GF-D8 (cell line): Measurements from ENCODE around the gene RNF17.
A peak's percentile ranks its signal among the peaks of the same experiment; 100 is the strongest.

Experiments used
- DNase-seq: peaks from one replicate; lab custom pipeline; 2025; lab: John Stamatoyannopoulos, UW

RNF17 gene

DNA sequence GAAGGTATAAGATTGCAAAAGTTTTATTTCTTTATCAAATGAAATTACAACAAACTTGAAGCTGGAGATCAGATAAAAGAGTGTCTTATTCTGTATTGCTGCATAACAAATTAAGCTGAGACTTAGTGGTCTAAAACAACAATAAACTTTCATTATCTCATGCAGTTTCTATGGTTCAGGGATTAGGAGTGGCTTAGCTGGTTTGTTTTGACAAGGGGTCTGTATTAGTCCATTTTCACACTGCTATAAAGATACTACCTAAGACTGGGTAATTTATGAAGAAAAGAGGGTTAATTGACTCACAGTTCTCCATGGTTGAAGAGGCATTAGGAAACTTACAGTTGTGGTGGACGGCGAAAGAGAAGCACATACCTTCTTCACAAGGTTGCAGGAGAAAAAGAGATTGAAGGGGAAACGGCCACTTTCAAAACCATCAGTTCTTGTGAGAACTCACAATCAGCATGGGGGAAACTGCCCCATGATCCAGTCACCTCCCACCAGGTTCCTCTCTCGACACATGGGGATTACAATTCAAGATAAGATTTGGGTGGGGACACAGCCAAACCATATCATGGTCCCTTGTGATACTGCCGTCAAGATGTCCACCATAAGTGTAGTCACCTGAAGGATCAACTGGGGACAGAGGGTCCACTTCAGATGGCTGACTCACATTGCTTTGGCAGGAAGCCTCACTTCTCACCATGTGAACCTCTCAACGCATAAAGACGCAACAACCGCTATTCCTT, 97.8 kb downstream of the RNF17 start:
- no peak for DNase-seq

DNA sequence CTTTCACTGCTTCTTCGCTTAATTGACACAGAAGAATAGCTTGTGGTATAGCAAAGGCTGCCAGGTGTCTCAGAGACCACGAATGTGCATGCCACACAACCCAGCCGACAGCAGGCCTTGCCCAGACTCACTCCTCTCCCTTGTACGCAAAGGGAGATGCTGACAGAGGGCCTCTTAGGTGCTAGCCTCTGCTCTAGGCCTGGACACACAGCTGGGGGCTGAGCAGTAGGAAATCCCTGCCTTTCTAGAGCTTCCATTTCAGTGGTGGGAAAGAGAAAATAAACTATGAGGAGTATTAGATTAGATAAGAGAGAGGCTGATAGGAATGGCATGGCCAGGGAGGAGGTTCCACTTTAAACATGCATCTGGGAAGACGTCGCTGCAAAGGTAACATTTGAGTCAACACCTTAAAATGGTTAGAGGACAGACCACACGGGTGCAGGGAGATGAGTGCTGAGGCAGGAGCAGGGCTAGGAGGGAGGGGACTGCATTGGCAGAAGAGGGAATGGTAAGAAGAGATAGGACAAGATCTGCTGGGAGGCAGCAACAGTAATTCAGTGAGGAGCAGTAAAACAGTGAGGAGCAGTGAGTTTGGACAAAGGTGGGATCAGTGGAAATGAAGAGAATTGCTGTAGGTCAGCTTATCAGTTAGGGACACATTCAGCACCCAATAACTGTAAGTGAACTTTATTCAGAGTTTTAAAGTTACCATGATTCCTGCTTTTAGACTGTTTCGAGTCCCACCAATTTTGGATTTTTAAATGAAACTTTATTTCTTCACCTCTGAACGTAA, 100.0 kb downstream of the RNF17 start:
- DNase-seq = no peak

DNA sequence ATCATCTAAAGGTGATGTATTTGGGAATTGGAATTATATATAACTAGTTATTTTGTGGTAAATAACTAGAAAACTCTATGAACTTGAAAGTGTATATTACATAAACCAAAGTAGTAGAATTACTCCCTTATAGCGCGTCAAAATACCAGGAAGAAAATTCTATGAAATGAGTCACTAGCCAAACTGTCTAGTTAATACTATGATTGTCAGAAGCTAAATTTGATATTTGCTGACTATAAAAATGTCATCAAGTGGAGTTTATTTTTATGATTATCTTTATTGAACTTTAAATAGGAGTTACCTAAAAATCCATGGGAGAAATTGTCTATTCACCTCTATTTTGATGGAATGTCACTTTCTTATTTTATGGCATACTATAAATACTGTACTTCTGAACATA, 100.6 kb downstream of the RNF17 start:
- no peak for DNase-seq

DNA sequence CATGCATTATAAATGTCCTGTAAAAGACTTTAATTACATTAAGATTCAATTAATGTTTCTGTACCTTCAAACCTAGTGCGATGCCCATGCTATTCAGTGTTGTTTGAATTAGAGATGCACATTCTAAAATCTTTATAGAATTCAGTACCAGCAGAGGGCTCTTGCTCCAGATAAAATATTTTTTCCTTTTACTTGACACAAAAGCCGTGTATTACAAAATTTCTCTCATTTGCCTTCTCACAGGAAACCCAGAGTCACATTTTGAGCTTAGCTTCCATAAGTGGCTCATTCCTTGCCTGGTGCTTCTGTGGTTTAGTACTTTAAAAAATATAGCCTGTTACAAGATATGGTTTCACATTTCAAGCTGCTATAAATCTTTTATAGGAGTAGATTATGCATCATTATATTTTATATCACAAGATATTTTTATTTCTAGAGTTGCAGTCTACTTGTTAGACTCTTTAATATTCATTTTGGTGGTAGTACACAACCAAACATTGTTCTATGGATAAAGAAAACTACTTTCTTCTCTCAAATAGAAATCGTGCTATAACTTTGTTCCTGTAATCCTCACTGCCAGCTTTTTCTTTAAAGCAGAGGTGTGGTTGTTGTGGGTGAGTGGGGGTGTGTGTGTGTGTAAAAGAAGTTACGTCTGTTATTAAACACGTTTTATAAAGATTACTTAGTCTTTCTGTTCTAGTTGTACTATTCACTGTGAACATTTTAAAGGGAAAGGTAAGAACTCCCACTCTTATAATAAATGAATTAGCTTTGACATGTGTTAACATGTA, 101.4 kb downstream of the RNF17 start:
- peak; percentile 24 for DNase-seq

DNA sequence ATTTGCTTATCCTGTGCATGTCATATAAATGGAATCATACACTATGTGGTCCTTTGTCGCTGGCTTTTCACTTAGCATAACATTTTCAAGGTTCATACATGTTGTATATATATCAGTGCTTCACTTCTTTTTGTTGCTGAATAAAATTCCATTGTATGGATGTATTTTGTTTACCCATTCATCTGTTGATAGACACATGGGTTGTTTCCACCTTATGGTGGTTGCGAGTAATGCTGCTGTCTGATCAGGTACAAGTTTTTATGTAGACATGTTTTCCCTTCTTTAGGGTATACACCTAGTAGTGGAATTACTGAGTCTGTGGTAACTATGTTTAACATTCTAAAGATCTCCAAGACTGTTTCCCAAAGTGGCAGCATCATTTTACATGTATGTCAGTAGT, 102.5 kb downstream of the RNF17 start:
- no peak for DNase-seq

DNA sequence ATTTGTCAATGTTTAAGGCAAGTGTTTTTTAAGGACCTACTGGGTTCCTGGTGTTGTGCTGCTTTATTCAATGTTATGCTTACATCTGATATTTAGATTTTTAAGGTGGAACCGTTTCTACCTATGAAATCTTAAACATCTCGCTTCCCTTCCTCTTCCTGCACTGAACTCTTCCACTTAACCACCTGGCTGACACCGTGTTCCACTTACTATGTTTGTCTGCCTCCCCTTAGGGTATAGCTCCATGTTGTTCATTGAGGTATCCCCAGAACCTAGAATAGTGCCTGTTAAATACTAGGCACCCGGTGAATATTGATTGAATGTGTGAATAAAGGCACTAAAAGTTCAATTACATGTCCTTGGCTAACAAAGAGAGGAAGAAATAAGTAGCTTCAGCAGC, 104.9 kb downstream of the RNF17 start:
- DNase-seq = no peak

DNA sequence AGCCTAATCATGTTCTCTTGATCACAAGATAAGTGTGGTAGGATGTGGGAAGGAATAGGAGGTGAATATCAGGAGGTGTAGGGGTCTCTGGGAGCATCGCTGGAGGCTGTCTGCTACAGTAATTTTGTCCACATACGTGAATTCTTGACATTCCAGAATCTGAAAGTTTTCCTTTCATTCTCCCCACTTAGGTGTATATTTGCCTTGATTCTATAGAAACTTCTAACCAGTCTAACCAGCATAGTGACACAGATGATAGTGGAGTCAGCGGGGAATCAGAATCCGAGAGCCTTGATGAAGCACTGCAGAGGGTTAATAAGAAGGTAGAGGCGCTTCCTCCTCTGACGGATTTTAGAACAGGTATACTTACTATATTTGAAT, 106.4 kb downstream of the RNF17 start:
- no peak for DNase-seq

DNA sequence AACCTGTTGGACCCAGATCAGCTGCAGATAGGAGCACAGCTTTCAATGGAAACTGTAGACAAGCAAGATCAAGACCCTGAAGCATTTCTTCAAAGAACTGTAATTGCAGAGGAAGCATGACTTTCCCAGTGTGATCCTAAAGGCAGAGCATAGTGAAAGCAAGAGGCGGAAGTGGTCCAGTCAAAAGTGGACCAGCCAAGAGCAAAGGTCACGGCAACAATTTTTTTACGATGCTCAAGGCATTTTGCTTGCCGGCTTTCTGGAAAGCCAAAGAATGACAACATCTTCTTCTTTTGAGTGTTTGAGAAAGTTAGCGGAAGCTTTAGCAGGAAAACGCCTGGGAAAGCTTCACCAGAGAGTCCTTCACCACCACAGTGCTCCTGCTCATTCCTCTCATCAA, 111.6 kb downstream of the RNF17 start:
- DNase-seq = no peak

DNA sequence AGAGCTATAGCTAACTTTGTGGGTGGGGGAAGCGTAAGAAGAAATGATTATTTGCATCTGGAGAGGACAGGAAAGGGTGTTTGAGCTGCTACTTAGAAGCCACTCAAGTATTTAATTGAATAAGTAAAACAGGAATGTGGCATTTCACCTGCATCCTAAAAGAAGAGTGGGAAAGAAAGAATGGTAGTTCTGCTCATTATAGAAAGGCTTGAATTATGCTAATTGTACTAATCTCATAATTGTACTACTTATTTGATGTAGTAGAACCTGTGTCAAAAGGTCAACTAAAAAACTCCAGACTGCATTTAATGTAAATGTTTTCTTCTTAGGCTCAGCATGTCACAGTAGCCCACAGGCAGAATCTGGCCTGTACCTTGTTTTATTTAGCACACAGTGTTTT, 113.6 kb downstream of the RNF17 start:
- no peak for DNase-seq

DNA sequence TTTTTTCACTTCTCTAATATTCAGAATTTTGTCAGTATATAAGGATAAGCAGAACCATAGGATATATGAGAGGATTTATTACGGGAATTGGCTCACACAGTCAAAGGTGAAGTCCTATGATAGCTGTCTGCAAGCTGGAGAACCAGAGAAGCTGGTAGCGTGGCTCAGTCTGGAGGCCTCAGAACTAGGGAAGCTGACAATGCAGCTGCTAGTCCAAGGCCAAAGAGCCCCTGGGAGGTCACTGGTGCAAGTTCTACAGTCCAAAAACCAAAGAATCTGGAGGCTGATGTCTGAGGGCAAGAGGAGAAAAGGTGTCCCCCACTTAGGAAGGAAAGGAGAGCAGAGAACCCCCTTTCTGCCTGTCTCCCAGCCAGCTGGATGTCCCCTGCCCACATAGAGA, 114.4 kb downstream of the RNF17 start:
- no peak for DNase-seq

DNA sequence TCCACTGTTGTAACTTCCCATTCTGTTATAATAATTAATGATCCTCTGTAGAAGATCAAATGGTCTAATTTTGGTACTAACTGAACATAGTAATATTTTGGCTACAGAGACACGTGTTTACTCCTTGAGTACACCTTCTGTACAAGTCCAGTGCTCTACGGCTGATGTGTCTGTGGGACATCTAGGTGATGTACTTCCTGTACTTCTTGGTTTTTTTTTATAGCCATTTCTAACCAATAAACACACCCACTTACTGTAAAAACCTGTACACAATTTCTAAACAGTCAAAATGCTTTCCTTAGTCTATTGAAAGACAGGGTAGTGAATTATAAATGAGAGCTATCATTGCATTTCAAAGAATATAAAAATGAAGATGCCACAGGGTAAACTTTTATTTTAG, 118.7 kb downstream of the RNF17 start:
- DNase-seq = no peak

DNA sequence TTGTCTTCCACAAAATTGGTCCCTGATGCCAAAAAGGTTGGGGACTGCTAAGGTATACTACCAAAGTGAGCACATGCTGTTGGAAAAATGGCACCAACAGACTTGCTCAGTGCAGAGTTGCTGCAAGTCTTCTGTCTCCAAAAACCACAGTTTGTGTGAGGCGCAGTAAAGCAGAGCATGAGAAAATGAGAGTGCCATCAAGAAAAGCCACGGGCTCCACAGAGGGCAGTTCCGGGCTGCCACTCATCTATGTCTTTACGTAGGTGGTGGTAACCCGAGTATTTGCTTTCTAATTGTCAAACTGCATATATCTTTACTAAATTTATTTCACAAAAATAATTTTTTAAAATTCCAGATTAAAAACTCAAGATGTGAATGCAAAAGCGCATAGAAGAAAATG, 123.8 kb downstream of the RNF17 start:
- DNase-seq = no peak

DNA sequence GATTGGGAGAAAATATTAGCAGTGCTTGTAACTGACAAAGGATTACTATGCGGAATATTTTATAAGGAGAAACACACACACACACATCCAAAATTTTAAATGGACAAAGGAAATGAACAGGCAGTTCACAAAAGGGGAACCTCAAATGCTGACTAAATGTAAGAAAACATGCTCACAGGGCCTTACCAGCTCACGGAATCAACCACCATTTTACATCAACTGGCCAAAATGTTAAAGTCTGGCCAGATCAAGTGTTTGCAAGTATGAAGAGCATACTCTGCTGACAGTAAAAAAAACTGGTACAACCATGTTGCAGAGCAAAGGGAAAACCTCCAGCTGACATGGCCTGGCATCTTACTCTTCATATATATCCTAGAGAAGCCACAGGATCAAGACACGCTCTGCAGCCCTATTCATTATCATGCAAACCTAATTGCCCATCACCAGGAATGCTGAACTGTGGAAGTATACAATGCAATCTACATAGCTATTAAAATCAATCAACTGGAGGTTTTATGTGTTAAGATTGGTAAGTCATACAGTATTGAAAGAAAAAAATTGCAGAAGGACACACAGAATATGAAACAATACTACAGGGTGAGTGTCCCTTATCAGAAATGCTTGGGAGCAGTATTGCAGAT, 124.4 kb downstream of the RNF17 start:
- no peak for DNase-seq

DNA sequence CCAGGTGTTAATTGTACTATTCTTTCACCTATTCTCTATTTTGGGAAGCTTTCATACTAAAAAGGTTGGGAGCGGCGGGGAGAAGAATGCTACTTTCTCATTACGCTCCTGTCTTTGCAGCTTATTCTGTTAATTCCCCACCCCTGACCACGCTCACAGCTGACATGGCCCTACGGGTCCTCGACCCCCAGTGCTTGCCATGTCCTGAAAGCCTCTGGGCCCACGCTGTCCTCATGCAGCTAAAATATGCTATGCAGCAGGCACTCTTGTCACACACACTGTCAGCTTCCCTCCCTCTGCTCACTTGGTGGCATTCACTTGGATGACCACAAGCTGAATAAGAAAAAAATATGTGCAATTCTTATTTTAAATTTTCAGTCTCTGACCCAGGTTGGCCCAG, 126.3 kb downstream of the RNF17 start:
- DNase-seq = no peak

DNA sequence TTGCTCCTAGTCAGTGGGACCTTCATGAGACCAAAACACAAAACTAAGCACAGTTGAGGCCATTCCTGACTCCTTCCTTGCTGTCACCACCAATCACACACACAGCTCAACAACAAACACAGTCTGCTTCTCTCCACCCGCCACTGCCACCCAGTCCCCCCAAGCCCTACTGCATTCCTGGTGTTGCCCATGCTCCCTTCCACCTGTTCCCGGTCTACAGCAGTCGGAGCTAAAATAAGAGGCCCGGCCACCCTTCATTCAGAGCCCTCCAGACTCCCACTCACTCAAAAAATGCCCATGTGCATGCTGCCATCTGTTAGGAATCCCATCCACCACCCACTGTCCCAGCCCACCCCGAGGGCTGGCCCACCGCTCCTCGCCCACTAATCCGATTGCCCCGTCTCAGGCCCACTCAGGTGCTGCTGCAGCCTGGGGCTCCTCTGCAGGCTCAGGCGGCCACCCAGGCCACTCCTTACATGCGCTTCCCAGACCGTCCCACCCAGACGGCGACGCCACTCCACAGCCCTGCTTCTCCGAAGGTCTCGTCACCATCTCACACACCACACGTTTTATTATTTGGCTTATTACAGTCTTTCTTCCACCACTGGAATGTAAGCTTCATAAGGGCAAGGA, 127.6 kb downstream of the RNF17 start:
- DNase-seq = no peak

DNA sequence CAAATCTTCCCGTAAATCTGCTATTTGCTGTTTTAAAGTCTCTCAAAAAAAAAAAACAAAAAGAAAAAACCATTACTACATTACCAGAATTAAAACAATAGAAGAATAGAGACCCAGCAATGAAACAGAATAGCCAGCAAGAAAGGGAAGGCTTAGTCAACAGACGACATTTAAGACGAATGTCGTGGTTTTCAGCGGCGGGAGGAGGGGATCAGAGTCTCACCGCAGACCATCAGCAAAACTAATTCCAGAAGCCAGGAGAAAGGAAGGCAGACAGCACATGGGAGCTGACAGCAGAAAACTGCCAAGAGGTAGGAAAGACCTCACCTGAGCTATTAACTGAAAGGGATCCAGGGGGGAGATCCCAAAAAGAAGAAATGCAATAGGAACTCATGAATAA, 128.9 kb downstream of the RNF17 start:
- DNase-seq = no peak

DNA sequence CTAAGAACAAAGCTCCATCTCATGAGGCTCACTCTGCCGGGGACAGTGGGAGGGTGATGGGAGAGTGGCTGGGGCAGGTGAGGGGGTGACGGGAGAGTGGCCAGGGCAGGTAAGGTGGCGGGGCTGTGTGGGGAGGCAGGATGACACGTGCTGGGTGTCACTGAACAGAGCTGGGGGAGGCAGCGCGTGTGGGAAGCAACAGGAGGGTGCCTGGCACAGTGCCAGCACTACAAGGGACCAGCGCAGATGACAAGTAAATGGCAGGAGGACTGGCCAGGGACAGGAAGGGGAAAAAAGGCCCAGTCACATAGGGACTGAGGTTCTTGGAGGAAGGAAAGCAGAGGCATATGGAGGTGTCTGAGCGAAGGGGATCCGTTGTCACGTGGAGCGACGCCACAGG, 129.9 kb downstream of the RNF17 start:
- DNase-seq = no peak

DNA sequence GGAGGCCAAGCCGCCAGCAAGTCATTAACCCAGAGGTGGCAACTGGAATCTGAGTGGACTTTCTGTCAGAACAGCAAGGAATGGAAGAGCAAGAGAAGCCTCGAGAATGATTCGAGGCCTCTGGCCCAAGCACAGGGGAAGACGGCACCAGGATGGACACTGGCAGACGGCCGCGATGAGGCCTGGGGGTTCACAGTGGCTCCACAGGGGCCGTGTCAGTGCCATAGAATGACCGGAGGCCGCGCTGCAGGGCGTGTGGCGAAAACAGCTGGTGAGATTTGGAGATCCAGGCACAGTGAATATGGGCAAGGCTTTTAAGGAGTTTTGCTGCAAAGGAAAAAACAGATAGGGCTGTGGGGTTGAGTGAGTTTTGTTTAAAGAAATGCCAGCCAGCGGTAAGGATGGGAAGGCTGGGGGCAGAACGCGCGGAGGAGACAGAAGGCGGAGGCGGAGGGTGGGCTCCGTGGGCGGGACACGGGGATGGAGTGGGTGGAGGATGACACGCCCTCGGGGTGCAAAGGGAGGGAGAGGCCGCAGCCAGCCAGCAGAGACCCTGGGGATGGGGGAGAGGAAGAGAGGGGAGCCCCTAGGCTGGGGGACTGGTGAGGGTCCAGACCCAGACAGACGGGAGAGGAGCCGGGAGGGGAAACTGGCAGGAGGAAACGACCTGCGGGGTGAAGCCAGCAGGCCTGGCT, 130.5 kb downstream of the RNF17 start:
- no peak for DNase-seq

DNA sequence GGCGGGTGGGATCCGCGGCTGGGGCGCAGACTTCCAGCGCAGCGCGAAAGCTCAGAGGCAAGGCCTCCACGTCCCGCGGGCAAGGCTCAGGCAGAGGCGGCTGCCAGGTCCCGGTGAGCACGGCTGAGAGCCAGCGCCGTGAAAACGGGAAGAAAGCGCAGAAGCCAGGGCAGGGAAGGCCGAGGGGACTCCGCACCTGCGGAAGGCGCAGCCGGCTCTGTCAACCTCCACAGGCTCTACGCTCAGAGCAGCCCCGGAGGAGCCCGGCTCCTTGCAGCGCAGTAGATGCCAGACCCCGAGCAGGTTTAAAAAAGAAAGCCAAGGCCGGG, 131.0 kb downstream of the RNF17 start:
- DNase-seq = no peak

DNA sequence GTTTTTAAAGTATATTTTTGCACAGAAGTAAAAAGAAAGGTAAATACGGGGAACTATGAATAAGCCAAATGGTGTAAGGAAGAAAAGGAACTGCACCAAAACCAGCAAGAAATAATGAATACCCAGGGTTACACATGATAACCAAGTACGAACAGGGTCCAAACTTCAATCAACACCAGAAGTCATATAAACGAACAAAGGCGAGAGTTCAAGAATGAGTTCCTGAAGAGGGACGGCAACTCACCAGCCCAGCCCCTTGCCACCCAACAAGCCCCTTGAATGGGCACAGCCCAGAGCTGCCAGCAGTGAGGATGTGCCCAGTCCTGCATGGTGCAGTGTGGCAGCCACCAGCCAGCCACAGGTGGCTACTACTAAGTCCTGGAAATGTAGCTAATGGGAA, 132.1 kb downstream of the RNF17 start:
- DNase-seq = no peak

DNA sequence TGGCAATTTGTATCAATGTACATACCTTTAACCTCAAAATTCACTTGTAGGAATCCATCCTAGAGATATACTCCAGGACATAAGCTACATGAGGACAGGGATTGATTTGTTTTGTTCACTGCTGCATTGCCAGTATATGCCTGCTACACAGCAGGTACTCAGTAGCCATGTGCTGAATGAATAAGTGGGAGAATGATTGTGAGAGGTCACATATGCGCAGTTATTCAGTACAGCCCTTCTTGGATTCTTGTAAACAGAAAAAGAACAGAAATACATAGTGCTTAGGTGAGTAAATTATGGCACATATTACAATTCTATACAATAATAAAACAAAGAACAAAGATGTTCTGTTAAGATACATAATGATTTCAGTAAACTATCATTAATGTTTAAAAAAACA, 133.3 kb downstream of the RNF17 start:
- no peak for DNase-seq

DNA sequence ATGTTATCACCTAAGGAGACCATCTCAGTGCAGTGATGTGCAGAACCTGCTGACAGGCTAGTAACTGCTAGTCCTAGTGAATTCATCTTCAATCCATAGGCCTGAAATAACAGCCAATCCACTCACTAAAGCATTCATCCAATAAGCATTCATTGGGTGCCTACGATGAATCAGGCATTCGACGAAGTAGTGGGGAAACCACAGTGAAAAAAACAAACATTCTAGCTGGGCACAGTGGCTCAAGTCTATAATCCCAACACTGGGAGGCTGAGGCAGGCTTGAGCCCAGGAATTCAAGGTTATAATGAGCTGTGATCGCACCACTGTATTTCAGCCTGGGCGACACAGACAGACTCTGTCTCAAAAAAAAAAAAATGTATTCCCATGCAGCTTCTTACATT, 135.6 kb downstream of the RNF17 start:
- DNase-seq = no peak
